NCI-H2029 (cell line): Measurements from ENCODE around the gene SPATA31D3.
"Not testable (repeated sequence)": the region's sequence is repeated elsewhere in the genome, so short reads cannot be mapped to it uniquely, and the experiment has no call there.

Experiments used
- DNase-seq: peaks from one replicate; lab custom pipeline; 2025; lab: John Stamatoyannopoulos, UW

SPATA31D3 gene

DNA sequence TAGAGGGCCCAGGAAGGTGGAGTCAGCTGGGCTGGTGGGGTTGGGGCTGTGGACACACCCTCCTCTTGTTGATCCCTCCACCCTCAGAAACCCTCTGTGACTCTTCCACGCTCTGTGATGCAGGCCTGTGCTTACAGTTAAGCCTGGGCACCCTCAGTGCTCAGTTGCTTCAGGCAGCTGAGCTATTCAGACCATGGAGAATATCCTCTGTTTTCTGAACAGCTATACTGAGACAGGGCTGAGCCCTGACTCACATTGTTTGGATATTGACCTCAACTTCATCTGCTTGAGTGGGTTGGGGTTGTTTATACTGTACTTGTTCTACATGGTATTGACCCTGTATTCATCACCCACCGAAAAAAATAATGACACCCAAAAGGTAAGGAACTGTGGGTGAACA is at the start of gene SPATA31D3:
Gene SPATA31D3, plus strand, starts transcription at position 108 of the 400 bp plus-strand sequence. Its CDS starts 86 bp downstream, at position 194.
- DNase-seq: not testable (repeated sequence)

- no peak for DNase-seq
Observed at GRCh38 chr9:81893929-81894328, 49.4 kb upstream of the SPATA31D3 start.

GRCh38 chr9:81894891-81895290 is 48.4 kb upstream of the SPATA31D3 start:
- DNase-seq: no peak

DNA sequence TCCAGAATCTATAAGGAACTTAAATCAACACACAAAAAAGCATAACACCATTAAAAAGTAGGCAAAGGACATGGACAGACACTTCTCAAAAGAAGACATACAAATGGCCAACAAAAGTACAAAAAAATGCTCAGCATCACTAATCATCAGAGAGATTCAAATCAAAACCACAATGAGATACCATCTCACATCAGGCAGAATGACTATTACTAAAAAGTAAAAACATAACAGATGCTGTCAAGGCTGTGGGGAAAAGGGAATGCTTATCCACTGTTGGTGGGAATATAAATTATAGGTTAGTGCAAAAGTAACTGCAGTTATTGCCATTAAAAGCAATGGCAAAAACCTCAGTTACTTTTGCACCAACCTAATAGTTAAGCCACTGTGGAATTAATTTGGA is 47.2 kb upstream of the SPATA31D3 start:
- DNase-seq: no peak

GRCh38 chr9:81898851-81899250 is 44.4 kb upstream of the SPATA31D3 start:
- no peak for DNase-seq

DNA sequence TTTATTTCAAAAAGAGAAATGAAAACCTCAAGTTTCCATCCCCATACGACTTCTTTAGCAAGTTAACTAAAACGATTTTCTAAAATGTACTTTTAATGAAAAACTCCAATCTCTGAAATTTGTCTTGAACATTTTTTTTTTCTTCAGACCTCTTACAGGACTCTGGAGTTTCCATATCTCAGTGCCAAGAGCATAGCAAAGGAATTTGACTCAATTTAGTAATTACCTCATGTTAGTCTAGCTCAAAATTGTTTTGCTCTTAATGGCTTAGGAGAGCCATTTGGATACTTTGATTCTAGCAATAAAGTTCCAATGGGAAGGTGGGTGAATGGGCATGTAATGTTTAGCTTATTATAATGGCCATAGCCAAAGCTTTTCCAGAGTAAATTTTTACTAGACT is 41.1 kb upstream of the SPATA31D3 start:
- DNase-seq: no peak

DNA sequence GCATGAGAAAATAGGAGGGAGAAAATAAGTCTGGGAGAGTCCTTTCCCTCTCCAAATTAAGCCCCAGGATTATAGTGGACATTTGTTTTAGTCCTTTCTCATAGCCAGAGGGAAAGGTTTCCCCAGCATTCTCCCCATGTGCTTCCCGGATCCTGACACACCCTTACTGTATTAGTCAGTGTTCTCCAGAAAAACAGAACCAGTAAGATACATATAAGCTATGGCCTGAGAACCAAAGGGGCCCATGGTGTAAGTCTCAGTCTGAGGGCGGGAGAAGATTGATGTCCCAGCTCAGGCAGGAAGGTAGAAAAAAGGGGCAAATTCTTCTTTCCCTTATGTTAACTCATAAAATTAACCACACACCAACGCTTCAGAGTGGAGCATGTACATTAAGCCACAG is 40.7 kb upstream of the SPATA31D3 start:
- DNase-seq: no peak

- DNase-seq: no peak
Observed at GRCh38 chr9:81906671-81907070, 36.6 kb upstream of the SPATA31D3 start.

- DNase-seq: no peak
Observed at GRCh38 chr9:81912135-81912534, 31.2 kb upstream of the SPATA31D3 start.

- DNase-seq: no peak
Observed at GRCh38 chr9:81915801-81916505, 27.3 kb upstream of the SPATA31D3 start.

- DNase-seq: not testable (repeated sequence)
Observed at GRCh38 chr9:81918507-81918906, 24.8 kb upstream of the SPATA31D3 start.

GRCh38 chr9:81928305-81928704 is 15.0 kb upstream of the SPATA31D3 start, which contains the start of gene SPATA31D4:
SPATA31D4 (plus strand) TSS chr9:81928428; CDS start chr9:81928514, 86 bp downstream.
- not testable (repeated sequence) for DNase-seq

DNA sequence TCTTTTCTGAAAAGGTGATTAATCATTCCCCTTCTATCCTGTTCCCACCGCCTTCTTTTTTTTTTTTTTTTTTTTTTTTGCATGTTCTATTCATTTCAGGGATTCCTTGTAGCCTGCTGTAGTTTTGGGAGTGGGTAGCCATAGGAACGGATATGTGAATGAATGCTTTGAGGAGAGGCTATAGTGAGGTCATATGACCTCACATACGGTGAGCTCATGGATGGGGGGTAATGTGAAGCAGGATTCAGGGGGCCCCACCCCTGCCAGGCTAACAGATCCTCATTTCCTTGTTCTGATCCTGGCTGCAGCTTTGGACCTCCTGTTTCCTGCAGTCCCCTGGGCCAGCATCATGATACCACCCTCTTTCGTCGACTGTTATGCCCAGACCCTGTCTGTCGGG is 13.2 kb upstream of the SPATA31D3 start:
- not testable (repeated sequence) for DNase-seq

GRCh38 chr9:81933547-81933946 is 9.8 kb upstream of the SPATA31D3 start:
- DNase-seq: not testable (repeated sequence)

DNA sequence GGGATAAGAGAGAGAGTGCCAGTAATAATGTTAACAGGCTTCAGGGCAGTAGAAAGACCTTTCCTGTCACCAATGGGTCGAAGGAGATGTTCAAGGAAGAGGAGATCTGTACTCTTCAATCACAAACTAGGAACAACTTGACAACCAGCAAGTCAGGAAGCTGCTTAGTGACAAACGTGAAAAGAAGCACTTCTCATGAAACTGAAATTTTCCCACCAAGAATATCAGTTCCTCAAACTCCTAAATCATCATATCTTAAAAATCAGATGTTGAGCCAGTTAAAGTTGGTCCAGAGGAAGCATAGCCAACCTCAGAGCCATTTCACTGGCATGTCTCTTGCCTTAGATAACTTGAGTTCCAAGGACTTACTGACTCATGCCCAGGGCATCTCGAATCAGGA is 5.3 kb downstream of the SPATA31D3 start:
- DNase-seq: not testable (repeated sequence)

DNA sequence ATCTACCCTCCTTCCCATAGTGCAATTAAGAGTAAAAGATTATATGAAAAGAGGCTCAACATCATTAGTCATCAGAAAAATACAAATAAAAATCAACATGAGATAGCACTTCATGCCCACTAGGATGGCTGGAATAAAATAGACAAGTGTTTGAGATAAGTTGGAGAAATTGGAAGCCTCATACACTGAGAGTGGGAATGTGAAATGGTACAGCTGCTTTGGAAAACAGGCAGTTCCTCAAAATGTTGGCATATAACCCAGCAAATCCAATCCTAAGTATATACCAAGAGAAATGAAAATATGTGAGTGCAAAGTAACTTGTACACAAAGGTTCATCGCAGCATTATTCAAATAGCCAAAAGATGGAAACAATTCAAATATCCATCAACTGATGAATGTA is 9.8 kb downstream of the SPATA31D3 start:
- DNase-seq: no peak

DNA sequence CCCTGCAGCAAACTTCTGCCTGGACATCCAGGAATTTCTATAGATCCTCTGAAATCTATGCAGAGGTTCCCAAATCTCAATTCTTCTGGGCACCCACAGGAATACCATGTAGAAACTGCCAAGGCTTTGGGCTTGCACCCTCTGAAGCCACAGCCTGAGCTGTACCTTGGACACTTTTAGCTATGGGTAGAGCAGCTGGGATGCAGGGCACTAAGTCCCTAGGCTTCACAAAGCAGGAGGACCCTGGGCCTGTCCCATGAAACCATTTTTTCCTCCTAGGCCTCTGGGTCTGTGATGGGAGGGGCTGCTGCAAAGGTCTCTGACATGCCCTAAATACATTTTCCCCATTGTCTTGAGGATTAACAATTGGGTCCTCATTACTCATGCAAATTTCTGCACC is 12.3 kb downstream of the SPATA31D3 start:
- no peak for DNase-seq

DNA sequence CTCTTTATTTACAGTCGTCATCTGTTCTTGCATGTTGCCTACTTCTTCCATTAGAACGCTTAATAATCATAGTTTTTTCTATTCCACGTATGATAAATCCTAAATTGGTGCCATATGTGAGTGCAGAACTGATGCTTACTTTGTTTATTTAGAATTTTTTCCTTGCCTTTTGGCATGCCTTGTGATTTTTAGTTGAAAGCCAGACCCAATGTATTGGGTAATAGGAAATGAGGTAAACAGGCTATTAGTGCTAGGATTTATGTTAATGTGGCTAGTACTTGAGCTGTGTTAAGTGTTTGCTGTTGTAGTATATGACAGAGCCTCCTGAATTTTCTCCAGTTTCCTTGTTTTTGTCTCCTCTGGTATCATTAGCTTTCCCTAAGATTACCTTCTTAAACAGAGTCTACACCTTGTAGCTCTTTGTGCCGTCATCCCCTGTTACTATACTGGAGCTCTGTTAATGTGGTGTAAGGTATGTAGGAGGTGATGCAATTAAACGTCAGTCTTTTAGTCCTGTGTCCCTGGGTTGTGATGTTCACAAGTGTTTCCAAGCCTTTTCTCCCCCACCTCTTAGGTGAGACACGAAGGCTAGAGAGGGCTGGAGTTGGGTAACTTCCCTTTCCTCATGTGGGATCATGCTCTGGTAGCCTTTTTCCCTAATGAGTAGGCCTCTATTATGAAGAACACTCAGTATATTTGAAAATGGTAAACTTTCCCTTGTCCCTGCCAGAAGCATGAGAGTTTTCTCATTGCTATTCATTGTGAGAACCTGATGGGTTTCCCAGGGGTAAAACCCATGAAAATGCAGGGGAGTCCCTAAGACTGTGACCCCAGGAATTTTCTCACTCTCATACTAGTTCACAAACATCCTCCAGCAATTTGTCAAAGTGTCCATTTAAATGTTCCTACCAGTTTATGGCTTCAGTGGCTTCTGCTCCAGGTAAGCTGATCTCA is 21.2 kb downstream of the SPATA31D3 start:
- DNase-seq: peak; percentile 56

DNA sequence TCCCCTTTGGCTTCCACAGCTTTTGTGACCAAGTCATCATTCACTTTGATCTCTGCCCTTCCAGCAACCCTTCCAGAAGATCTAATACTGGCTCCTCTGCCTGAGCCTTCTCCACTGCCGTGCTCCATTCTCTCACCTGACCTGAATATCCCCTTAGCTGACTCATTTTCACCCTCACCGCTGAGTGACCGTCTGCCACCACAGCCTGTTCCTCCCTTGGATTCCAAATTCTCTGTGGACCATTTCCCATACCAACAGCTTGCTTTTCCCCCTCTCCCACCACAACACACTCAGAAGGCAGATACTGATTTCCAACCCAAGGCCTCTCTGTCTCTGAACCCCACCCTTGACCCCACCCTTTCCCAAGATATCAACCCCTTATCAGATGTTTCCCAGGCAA is 24.7 kb downstream of the SPATA31D3 start:
- no peak for DNase-seq

DNA sequence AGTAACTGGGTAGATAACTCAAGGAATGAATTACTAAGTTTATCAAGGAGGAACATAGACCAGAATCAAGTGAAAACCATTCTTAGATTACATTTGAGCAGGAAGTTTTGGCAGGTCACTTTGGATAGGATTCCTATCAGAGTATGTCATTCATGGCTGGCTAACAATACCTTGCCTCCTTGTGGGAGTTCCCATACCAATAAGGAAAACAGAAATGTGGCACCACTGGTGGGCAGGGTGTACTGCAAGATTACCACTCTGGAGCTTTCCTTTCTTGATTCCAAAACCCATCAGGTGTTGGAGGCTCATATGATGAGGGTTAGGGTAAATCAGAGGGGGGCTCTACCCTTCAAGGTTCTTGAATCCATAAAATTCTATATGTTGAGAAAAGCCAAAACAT is 26.7 kb downstream of the SPATA31D3 start:
- DNase-seq: no peak

GRCh38 chr9:81971727-81972126 is 28.4 kb downstream of the SPATA31D3 start:
- no peak for DNase-seq

DNA sequence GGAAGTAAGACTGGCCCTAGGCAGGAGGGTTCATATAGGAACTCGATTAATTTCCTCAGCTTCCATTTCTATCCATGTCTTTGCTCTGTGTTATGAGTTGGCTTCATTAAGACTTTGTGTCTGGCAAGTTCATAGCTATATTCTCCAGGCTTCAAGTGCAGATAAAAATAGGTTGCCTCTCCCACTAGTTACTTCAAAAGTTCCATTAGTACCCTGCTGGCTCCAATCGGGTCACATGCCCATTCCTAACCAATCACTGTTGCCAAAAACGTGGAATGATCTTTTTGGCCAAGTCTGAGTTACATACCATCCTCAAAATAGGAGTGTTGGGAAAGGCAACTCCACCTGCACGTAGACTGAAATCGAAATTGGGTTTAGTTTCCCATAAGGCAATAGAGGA is 31.5 kb downstream of the SPATA31D3 start:
- no peak for DNase-seq

DNA sequence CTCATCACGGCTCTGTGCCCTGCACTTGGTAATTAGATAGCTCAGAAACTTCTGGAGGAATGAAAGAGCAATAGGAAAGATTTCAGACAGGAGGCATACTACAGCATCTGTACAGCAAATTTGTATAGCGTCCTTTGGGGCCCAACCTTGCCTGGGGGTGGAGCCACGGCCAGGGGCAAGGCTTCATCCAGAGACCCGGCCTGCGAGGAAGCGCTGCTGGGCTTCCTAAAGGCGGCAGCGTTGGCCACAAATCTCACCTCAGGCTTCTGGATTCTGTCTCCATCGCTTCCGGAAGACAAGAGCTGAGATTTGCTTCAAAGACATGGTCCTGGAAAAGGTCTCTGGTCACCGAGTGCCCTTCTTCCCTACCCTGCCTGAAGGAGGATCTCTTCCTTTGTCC is 33.1 kb downstream of the SPATA31D3 start:
- no peak for DNase-seq
